ENCODE measurements around the gene PEAK1. TPM values are rescaled to one million over a fixed set of nuclear protein-coding genes. Genes with fewer than 3 reads are reported as not detected.
"Not testable (repeated sequence)": the region's sequence is repeated elsewhere in the genome, so short reads cannot be mapped to it uniquely, and the experiment has no call there.

Gene PEAK1
- total RNA-seq, 4 donors from 2014 or later, result 37.8 to 75.3 (median 55.0) TPM

DNA sequence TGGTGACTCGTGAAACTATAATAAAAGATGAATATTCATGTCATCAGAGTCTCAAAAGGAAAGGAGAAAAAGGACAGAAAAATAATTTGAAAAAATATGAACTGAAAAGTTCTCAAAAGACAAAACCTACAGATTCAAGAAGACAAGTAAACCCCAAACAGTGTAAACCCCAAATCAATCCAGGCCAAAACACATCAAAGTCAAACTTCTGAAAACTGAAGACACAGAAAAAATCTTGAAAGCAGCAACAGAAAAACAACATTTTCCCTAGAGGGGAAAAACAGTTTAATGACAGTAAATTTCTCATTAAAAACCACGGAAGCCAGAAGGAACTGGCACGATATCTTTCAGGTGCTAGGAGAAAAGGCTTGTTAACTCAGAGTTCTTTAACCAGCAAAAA lies 143.8 kb downstream of the PEAK1 start:
- DNase-seq (ENCODE audit: low spot score) (no peak), ATAC-seq (ENCODE audit: low FRiP score) (no peak)
- TF ChIP-seq, protein P1, sequence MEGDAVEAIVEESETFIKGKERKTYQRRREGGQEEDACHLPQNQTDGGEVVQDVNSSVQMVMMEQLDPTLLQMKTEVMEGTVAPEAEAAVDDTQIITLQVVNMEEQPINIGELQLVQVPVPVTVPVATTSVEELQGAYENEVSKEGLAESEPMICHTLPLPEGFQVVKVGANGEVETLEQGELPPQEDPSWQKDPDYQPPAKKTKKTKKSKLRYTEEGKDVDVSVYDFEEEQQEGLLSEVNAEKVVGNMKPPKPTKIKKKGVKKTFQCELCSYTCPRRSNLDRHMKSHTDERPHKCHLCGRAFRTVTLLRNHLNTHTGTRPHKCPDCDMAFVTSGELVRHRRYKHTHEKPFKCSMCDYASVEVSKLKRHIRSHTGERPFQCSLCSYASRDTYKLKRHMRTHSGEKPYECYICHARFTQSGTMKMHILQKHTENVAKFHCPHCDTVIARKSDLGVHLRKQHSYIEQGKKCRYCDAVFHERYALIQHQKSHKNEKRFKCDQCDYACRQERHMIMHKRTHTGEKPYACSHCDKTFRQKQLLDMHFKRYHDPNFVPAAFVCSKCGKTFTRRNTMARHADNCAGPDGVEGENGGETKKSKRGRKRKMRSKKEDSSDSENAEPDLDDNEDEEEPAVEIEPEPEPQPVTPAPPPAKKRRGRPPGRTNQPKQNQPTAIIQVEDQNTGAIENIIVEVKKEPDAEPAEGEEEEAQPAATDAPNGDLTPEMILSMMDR (IDR thresholded peaks at IDR 0.05), result no peak

DNA sequence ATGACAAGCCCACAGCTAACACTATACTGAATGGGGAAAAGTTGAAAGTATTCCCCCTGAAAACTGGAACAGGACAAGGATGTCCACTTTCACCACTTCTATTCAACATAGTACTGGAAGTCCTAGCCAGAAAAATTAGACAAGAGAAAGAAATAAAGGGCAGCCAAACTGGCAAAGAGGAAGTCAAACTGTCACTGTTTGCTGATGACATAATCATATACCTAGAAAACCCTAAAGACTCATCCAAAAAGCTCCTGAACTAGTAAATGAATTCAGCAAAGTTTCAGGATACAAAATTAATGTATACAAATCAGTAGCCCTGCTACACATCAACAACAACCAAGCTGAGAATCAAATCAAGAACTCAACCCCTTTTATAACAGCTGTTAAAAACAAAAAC lies 146.8 kb downstream of the PEAK1 start:
- ATAC-seq (ENCODE audit: low FRiP score); DNase-seq (ENCODE audit: low spot score): not testable (repeated sequence)

DNA sequence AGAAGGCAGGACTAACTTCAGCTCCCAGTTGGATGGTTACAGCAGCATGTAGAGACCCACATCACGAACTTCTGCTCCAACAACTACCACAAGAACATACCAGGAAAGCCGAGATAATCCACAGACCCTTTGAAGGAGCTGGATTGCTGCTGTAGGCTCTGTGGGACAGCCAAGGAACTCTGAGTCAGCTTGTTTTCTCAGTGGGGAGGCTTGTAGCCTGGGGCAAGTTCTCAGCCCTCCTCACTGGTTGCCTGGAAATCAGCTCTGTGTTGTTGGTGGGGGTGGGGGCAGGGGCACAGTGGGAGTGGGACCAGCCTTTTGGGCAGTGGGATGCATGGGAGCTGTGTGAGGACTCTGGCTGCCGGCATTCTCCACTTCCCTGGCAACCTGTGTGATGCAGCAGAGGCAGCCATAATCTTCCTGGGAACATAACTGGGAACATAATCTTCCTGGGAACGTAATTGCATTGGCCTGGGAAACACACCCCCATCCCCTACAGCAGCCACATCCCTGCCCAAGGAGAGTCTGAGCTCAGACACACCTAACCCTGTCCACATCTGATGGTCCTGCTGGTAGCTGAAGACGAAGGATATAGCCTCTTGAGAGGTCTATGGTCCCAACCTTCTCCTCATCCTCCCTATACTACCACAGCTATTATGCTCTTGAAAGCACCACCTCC lies 153.1 kb downstream of the PEAK1 start:
- DNase-seq (ENCODE audit: low spot score) (no peak), ATAC-seq (ENCODE audit: low FRiP score) (no peak)
- TF ChIP-seq, protein P1 (IDR thresholded peaks at IDR 0.05), result no peak

DNA sequence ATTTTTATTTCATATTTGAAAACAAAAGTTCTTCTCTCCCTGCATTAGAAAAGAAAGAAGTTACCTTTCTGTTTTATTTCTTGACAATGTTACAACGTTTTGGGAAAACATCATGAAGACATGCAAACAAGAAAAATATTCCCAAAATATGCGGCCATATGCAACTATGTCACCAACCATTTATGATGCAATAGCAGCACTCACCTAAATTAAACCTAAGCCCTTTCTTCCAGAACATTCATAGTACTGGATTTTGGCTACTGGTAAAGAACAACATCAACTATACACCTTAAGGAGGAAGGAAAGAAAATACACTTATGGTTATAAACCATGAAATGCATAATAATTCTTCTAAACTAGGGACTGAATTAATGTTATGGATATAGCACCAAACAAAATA lies 164.5 kb downstream of the PEAK1 start:
- DNase-seq (ENCODE audit: low spot score) (no peak), ATAC-seq (ENCODE audit: low FRiP score) (no peak)
- TF ChIP-seq, protein P1 (IDR thresholded peaks at IDR 0.05), result no peak

DNA sequence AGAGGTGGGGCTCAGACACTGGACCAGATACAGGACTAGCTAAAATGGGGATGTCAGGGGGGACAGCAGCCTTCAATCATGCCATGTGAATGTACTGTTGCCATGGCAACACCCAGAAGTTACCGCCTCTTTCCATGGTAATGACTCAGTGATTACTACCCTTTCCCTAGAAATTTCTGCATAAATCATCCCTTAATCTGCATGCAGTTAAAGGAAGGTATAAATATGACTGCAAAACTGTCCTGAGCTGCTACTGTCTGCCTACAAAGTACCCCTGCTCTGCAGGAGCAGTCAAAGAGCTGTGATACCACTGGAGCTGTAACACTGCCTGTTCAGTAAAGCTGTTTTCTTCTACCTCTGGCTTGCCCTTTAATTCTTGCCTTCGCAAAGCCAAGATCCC lies 168.2 kb downstream of the PEAK1 start:
- ATAC-seq (ENCODE audit: low FRiP score) (no peak), DNase-seq (ENCODE audit: low spot score) (no peak)
- TF ChIP-seq, protein P1 (IDR thresholded peaks at IDR 0.05), result no peak

GRCh38 chr15:77247116-77247515 lies 172.8 kb downstream of the PEAK1 start:
- no peak for DNase-seq (ENCODE audit: low spot score)
- TF ChIP-seq, protein P1 (IDR thresholded peaks at IDR 0.05), result no peak
- no peak for ATAC-seq (ENCODE audit: low FRiP score)

DNA sequence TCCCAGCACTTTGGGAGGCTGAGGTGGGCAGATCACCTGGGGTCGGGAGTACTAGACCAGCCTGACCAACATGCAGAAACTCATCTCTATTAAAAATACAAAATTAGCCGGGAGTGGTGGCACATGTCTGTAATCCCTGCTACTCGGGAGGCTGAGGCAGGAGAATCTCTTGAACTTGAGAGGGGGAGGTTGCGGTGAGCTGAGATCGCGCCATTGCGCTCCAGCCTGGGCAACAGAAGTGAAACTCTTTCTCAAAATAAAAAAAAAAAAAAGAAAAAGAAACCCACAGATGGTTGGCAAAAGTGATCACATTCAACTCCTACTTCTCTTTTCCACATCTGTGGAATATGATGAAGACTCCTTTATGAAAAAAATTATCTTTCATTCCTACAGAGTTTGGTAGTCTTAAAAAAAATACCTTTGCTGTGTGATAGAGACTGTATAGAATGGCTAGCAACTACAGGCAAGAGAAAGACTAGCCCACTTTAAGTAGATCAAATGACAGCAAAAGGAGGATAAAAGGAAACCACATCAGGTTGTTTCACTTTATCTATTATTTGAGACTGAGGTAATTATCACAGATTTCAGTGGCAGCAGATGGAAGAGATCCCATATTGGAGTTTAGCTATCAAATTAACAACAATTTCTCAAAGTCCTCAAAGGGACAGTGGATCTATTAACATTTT lies 176.0 kb downstream of the PEAK1 start:
- no peak for DNase-seq (ENCODE audit: low spot score)
- ATAC-seq (ENCODE audit: low FRiP score), result no peak
- TF ChIP-seq, protein P1 (IDR thresholded peaks at IDR 0.05), result no peak

Data from omental fat pad (tissue), 4 donors.